ENCODE results near the gene COQ8A. TPM values are rescaled to one million over a fixed set of nuclear protein-coding genes. Genes with fewer than 3 reads are reported as not detected.
A peak's percentile ranks its signal among the peaks of the same experiment; 100 is the strongest.

Gene COQ8A
- total and polyA plus RNA-seq, 2 experiments from 2014 or later, result 22.9 to 26.4 TPM

DNA sequence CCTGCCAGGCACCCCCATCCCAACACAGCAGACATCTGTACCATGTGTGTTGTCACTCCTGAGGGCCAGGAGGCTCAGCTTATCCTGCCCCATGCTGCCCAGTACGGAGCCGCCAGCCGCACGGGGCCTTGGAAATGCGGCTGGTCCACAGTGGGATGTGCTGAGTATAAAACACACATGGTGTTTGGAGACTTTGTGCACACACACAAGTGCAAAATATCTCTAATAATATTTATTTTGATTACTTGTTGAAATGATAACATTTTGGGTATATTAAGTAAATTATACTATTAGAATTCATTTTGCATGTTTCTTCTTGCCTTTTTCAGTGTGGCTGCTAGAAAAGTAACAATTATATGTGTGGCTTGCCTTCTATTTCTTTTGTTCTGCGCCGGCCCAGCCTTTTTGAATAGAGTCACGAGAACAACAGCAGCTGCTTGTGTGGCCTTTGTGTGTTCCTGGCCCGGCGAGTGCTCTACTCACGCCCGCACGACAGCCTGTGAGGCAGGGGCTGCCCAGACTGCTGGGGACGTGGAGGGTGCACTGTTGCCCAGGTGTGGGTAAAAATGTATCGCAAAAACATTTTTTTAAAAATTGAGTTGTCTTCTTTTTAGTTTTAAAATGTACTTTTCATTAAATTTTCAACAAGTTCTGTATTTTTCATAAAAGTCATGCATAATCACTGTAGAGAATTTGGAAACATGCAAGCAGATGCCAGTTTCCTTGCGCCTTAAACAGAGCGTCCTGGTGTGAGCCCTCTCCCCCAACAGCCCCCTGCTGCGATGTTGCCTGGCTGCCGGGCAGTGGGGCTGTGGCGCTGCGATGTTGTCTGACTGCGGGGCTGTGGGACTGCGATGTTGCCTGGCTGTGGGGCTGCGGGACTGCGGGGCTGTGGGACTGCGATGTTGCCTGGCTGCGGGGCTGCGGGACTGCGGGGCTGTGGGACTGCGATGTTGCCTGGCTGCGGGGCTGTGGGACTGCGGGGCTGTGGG is 35.5 kb downstream of the COQ8A start:
- WGBS (ENCODE audit: low lambda C conversion rate, missing lambda C conversion rate), result 87% methylated on average over 25 of the region's 32 CpGs
- Histone ChIP-seq H3K9me2 (replicated peaks; ENCODE audit: insufficient read depth) (no peaks in the 10 kb centered on the region), H3K9me3 (ENCODE audit: low read depth) (peaks cover 7% of the 10 kb centered on the region), H2AFZ (no peak overlapping the region), H3K27ac (peak overlapping the region; percentile 89), H3K27me3 (no peaks in the 10 kb centered on the region), H3K36me3 (replicated peaks; ENCODE audit: insufficient read depth, low read depth) (no peaks in the 10 kb centered on the region), H3K79me2 (peaks cover 10% of the 10 kb centered on the region), H4K20me1 (ENCODE audit: insufficient read depth, poor library complexity, severe bottlenecking) (no peaks in the 10 kb centered on the region), H3K4me2 (peak overlapping the region; percentile 61), H3K4me3 (no peak overlapping the region), H3K4me1 (ENCODE audit: insufficient read depth) (peaks cover 27% of the 10 kb centered on the region)
- TF ChIP-seq, protein P1, sequence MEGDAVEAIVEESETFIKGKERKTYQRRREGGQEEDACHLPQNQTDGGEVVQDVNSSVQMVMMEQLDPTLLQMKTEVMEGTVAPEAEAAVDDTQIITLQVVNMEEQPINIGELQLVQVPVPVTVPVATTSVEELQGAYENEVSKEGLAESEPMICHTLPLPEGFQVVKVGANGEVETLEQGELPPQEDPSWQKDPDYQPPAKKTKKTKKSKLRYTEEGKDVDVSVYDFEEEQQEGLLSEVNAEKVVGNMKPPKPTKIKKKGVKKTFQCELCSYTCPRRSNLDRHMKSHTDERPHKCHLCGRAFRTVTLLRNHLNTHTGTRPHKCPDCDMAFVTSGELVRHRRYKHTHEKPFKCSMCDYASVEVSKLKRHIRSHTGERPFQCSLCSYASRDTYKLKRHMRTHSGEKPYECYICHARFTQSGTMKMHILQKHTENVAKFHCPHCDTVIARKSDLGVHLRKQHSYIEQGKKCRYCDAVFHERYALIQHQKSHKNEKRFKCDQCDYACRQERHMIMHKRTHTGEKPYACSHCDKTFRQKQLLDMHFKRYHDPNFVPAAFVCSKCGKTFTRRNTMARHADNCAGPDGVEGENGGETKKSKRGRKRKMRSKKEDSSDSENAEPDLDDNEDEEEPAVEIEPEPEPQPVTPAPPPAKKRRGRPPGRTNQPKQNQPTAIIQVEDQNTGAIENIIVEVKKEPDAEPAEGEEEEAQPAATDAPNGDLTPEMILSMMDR (IDR thresholded peaks at IDR 0.05; ENCODE audit: poor library complexity), result no peak
- no peak for TF ChIP-seq EZH2 (IDR thresholded peaks at IDR 0.05; ENCODE audit: borderline replicate concordance)
- no peak for TF ChIP-seq EZH2phosphoT487 (IDR thresholded peaks at IDR 0.05; ENCODE audit: low read depth, severe bottlenecking, unreplicated experiment)
- no peak for DNase-seq (ENCODE audit: low spot score)

DNA sequence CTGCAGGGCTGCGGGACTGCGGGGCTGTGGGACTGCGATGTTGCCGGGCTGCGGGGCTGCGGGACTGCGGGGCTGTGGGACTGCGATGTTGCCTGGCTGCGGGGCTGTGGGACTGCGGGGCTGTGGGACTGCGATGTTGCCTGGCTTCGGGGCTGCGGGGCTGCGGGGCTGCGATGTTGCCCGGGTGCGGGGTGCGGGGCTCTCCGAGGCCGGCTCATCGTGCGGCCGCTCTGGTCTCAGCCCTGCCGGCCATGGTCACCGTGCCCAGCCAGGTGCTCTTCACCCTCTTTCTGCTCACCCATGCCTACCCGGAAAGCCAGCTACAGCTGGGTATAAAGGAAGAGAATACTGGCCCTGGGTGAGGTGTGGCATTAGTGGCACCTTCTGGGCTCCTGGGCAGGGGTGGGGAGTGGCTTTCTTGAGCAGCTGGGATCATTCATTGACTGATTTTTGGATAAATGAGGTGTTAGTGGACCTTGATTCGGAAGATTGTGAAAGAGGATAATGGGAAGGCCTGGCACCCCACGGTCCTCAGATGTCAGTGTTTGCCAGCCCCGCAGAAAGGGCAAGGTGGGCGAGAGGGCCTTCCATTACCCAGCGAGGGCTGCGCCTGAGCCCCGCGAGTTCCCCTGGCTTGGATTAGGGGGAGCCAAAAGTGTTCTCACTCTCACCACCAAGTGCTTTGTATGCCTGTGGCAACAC is 36.3 kb downstream of the COQ8A start:
- Histone ChIP-seq H3K9me3 (ENCODE audit: low read depth) (peaks cover 4% of the 10 kb centered on the region), H3K27me3 (no peaks in the 10 kb centered on the region), H2AFZ (no peak overlapping the region), H3K9me2 (replicated peaks; ENCODE audit: insufficient read depth) (no peaks in the 10 kb centered on the region), H3K27ac (no peak overlapping the region), H3K4me2 (no peak overlapping the region), H3K4me3 (no peak overlapping the region), H4K20me1 (ENCODE audit: insufficient read depth, poor library complexity, severe bottlenecking) (no peaks in the 10 kb centered on the region), H3K36me3 (replicated peaks; ENCODE audit: insufficient read depth, low read depth) (no peaks in the 10 kb centered on the region), H3K79me2 (peaks cover 5% of the 10 kb centered on the region), H3K4me1 (ENCODE audit: insufficient read depth) (peaks cover 27% of the 10 kb centered on the region)
- DNase-seq (ENCODE audit: low spot score), result no peak
- 97% methylated on average over 18 of the region's 34 CpGs for WGBS (ENCODE audit: low lambda C conversion rate, missing lambda C conversion rate)
- TF ChIP-seq, protein P1 (IDR thresholded peaks at IDR 0.05; ENCODE audit: poor library complexity), result no peak
- TF ChIP-seq EZH2phosphoT487 (IDR thresholded peaks at IDR 0.05; ENCODE audit: low read depth, severe bottlenecking, unreplicated experiment) (no peak), EZH2 (IDR thresholded peaks at IDR 0.05; ENCODE audit: borderline replicate concordance) (no peak)

GRCh38 chr1:226976978-226977642 is 37.0 kb downstream of the COQ8A start:
- TF ChIP-seq EZH2 (IDR thresholded peaks at IDR 0.05; ENCODE audit: borderline replicate concordance) (no peak), EZH2phosphoT487 (IDR thresholded peaks at IDR 0.05; ENCODE audit: low read depth, severe bottlenecking, unreplicated experiment) (no peak)
- TF ChIP-seq, protein P1 (IDR thresholded peaks at IDR 0.05; ENCODE audit: poor library complexity), result no peak
- H3K79me2 ChIP-seq, result no peaks in the 10 kb centered on the region
- H3K4me2 ChIP-seq, result no peak overlapping the region
- no peak overlapping the region for H3K27ac ChIP-seq
- H3K4me3 ChIP-seq, result no peak overlapping the region
- no peak for DNase-seq (ENCODE audit: low spot score)
- H4K20me1 ChIP-seq (ENCODE audit: insufficient read depth, poor library complexity, severe bottlenecking), result no peaks in the 10 kb centered on the region
- H3K4me1 ChIP-seq (ENCODE audit: insufficient read depth), result peaks cover 27% of the 10 kb centered on the region
- no peaks in the 10 kb centered on the region for H3K9me3 ChIP-seq (ENCODE audit: low read depth)
- no peaks in the 10 kb centered on the region for H3K27me3 ChIP-seq
- WGBS (ENCODE audit: low lambda C conversion rate, missing lambda C conversion rate), result 93% methylated on average over 16 of the region's 21 CpGs
- no peak overlapping the region for H2AFZ ChIP-seq
- no peaks in the 10 kb centered on the region for H3K9me2 ChIP-seq (replicated peaks; ENCODE audit: insufficient read depth)
- no peaks in the 10 kb centered on the region for H3K36me3 ChIP-seq (replicated peaks; ENCODE audit: insufficient read depth, low read depth)

Data from hepatocyte (in vitro differentiated cells).